GM18507 (cell line): Measurements from ENCODE around the gene SNRPE.
"Not testable (repeated sequence)": the region's sequence is repeated elsewhere in the genome, so short reads cannot be mapped to it uniquely, and the experiment has no call there.

Experiments used
- DNase-seq: peaks from one replicate; pipeline ENCODE4 v3.0.0; 2011; ENCODE audit warnings: low read depth; ENCODE audit not compliant: insufficient read length; ENCODE audit errors: extremely low spot score
- FAIRE-seq: peaks from 2 replicates; lab custom pipeline; 2011; peaks lifted over from hg19 to GRCh38; lab: Jason Lieb, UNC

SNRPE gene

GRCh38 chr1:203861379-203862184 is at the start of gene SNRPE:
TSS of gene SNRPE (plus strand) at chr1:203861599. CDS start at chr1:203861660, 61 bp downstream.
- peak; percentile 95 for DNase-seq
- FAIRE-seq: peak; percentile 95

- FAIRE-seq (no peak), DNase-seq (no peak)
Observed at GRCh38 chr1:203813581-203814341, 47.6 kb upstream of the SNRPE start.

- DNase-seq (no peak), FAIRE-seq (no peak)
Observed at GRCh38 chr1:203818399-203818798, 43.0 kb upstream of the SNRPE start.

GRCh38 chr1:203823306-203823705 is 38.1 kb upstream of the SNRPE start:
- no peak for FAIRE-seq

GRCh38 chr1:203826175-203826574 is 35.2 kb upstream of the SNRPE start:
- DNase-seq: no peak
- no peak for FAIRE-seq

More at GRCh38 chr1:203823306-203823705, 38.1 kb upstream of the SNRPE start:
- no peak for DNase-seq

DNA sequence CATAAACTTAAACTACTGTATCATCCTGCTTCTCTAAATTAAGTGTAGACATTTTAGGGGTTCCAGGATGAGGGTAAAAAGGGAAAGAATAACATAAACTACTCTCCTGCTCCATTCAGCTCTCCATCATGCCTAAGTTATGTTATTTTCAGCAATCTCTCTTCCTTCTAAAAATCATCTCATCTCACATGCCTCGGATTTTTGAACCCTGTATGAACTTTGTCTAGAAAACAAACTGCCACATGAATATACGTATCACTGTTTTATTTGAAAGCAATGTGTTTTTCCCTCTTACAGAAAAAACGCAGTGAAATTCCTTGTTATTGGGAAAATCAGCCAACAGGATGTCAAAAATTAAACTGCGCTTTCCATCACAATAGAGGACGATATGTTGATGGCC is 33.4 kb upstream of the SNRPE start:
- FAIRE-seq (no peak), DNase-seq (no peak)

DNA sequence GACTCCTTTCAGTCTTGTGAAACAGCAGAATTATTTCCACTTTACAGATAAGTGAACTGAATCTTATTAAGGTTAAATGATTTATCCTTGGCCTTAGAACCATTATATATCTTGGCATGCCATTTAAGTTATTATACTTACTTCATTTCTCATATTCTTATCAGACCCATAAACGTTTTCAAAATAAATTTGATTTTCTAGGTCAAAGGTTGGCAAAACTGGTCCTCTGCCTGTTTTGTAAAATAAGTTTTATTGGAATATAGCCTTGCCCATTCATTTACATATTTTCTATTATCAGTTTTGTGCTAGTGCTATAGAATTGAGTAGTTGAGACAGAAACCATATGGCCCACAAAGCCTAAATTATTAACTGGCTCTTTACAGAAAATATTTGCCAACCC is 32.9 kb upstream of the SNRPE start:
- no peak for FAIRE-seq
- DNase-seq: no peak

- not testable (repeated sequence) for FAIRE-seq, DNase-seq
Observed at GRCh38 chr1:203829247-203829646, 32.2 kb upstream of the SNRPE start.

DNA sequence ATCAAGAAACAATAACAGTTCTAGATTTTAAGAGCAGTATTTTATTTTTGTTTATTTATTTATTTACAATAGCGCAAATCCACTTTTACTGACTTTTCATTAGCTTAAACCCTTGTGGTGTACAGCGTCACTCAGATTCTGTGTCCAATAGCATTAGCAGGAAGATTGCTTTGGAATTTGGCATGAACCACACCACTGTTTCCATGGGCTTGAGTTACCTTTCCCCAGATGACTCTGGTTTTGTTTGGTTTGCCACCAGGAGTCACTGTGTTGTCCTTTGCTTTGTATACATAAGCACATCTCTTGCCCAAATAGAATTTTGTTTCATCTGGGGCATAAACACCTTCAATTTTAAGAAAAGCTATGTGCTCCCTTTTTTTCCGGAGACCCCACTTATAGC is 25.9 kb upstream of the SNRPE start:
- FAIRE-seq (no peak), DNase-seq (no peak)

- DNase-seq: no peak
- no peak for FAIRE-seq
Observed at GRCh38 chr1:203839081-203839480, 22.3 kb upstream of the SNRPE start.

DNA sequence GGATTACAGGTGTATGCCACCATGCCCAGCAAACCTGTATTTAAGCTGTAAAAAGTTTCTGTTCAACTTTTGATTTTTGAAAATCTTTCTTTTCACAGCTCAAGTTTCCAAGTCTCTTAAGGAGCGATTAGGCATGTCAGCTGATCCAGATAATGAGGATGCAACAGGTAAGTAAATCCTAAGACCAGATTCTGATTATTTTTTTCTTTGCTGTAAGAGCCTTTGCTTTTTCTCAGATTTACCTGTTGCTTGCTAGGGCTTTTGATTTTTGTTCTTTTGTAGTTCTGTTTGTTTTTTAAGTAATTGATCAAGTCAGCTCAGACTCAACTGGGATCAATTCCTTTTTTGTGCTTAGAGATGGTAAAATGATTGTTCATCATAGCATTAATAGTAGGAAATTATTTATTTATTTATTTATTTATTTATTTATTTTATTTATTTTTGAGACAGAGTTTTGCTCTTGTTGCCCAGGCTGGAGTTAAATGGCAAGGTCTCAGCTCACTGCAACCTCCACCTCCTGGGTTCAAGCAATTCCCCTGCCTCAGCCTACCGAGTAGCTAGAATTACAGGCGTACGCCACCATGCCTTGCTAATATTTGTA is 21.1 kb upstream of the SNRPE start:
- no peak for FAIRE-seq

DNA sequence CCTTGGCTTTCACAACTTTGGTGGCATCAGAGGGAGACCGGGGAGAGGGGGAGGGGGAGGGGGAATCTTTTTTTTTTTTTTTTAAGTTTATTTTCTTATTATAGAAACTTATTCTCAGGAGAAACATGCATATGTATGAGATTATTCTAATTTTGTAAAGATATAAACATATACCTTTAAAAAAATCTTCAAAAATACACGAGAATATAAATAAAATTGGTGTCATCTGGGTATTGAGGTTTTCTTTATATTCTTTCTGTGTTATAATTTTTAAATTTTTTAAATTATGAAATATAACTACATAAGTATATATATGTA is 18.9 kb upstream of the SNRPE start:
- FAIRE-seq (no peak), DNase-seq (no peak)

More for the DNA sequence above, 21.1 kb upstream of the SNRPE start:
- no peak for DNase-seq

GRCh38 chr1:203843435-203843834 is 18.0 kb upstream of the SNRPE start:
- DNase-seq: no peak
- no peak for FAIRE-seq

GRCh38 chr1:203853112-203853511 is 8.3 kb upstream of the SNRPE start:
- not testable (repeated sequence) for FAIRE-seq, DNase-seq

- DNase-seq (no peak), FAIRE-seq (no peak)
Observed at GRCh38 chr1:203858055-203858454, 3.3 kb upstream of the SNRPE start.

DNA sequence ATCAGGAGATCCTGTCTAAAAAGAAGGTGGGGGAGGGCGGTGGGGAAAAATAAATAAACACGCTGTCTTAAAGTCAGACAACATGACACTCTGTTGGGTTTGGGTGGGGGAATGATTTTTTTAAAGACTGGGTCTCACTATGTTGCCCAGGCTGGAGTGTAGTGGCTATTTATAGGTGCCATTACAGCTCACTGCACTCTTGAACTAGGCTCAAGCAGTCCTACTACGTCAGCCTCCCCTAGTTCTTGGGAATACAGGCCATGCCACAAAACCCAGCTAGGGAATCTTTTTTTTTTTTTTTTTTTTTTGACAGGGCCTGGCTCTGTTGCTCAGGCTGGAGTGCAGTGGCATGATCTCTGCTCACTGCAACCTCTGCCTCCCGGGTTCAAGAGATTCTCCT is 2.4 kb upstream of the SNRPE start:
- DNase-seq (no peak), FAIRE-seq (no peak)

DNA sequence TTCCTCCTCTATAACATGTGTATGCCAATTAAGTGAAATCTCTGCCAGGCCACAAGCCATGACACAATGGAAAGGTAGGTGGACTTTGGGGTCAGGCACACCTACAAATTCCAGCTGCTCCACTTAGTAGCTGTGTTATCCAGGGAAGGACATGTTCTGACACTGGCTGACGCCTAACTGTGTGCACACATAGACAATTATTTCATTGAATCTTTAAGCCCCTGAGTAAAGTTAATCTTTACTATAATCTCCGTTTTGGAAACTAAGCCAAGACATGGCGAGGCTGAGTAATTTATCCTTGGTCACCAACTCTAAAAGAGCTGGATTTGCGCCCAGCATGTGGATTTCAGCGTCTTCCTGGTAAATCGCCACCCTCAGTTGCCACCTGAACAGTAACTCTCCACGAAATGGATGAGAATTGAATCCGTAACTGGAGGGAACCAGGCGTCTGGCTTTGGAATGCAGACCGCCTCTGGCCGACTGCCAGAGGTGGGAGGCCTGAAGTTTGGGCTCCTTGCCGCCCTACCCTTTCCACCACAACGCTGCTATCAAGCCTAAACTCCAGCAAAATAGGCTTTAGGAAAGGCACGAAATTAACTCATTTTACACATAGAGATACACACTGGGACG is 888 bp upstream of the SNRPE start:
- no peak for DNase-seq
- no peak for FAIRE-seq

- FAIRE-seq (no peak), DNase-seq (no peak)
Observed at GRCh38 chr1:203867802-203868201, 6.4 kb downstream of the SNRPE start.

DNA sequence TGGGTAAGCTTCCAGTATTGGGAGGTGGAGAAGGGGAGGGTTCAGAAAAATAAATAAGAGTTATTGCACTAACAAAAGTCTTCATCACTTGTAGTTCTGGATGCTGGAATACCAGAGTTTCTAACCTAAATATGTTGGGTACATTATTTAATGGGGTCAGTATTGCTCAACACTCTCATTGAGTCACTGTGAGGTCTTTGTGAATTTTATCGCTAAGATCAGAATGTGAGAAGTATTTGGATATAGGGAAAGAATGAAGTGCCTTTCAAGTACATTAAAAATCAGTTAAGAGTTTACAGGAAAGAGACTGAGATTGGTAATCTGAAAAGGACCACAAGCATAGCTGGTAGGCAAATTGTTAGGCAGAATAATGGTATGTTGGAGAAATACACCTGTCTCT is 8.8 kb downstream of the SNRPE start:
- no peak for DNase-seq
- no peak for FAIRE-seq
